Liver (tissue), 3 donors: Measurements from ENCODE around the gene CACNG6.

Experiments
- EGR1 ChIP-seq, 2 donors: IDR thresholded peaks; 2 replicates each; pipeline ENCODE4 v1.6.1; 2016 to 2018; ENCODE audit warnings: antibody characterized with exemption in 2 of 2, low read depth in 2 of 2
- JUND ChIP-seq, 2 donors: IDR thresholded peaks; 2 replicates each; pipeline ENCODE4 v1.6.1; 2016; ENCODE audit warnings: antibody characterized with exemption in 2 of 2
- NR2F2 ChIP-seq: IDR thresholded peaks from 2 replicates; pipeline ENCODE4 v1.6.1; 2016; ENCODE audit warnings: antibody characterized with exemption
- TAF1 ChIP-seq: conservative IDR thresholded peaks from 2 replicates; pipeline ENCODE4 v1.6.1; 2016; ENCODE audit warnings: antibody characterized with exemption, mild to moderate bottlenecking
- TF ChIP-seq, protein P1 (sequence below): IDR thresholded peaks from 2 replicates; pipeline ENCODE4 v1.6.1; 2016; ENCODE audit warnings: antibody characterized with exemption
- TF ChIP-seq, protein P2 (sequence below): fragments of 150-350 bp; IDR thresholded peaks from 2 replicates; pipeline ENCODE4 v1.5.1; 2017; ENCODE audit warnings: improper control_type of control experiment, low read depth, low read length; ENCODE audit not compliant: missing input control
- TF ChIP-seq, protein P3 (sequence below): IDR thresholded peaks from 2 replicates; pipeline ENCODE4 v1.6.1; 2016; ENCODE audit warnings: antibody characterized with exemption, mild to moderate bottlenecking
- TF ChIP-seq, protein P4 (sequence below): IDR thresholded peaks from 2 replicates; pipeline ENCODE4 v1.6.1; 2016; ENCODE audit warnings: antibody characterized with exemption
- donor health status: healthy.
- donor health status: healthy.

DNA sequence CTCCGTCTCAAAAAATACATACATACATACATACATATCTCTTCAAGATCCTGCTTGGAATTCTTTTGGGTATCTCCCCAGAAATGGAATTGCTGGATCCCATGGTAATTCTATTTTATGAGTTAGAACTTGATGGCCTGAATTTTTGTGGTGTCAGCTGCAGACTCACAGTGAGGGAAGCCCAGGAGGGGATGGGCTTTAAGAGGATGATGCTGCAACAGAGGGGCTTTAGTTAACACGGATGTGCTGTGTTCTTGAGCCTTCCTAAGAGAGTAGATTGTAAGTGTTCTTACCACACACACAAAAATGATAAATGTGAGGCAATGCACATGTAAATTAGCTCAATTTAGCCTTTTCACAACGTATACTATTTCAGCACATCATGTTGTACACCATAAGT is 31.8 kb downstream of the CACNG6 start:
- TF ChIP-seq, protein P1, sequence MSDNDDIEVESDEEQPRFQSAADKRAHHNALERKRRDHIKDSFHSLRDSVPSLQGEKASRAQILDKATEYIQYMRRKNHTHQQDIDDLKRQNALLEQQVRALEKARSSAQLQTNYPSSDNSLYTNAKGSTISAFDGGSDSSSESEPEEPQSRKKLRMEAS = no peak
- TF ChIP-seq, protein P2, sequence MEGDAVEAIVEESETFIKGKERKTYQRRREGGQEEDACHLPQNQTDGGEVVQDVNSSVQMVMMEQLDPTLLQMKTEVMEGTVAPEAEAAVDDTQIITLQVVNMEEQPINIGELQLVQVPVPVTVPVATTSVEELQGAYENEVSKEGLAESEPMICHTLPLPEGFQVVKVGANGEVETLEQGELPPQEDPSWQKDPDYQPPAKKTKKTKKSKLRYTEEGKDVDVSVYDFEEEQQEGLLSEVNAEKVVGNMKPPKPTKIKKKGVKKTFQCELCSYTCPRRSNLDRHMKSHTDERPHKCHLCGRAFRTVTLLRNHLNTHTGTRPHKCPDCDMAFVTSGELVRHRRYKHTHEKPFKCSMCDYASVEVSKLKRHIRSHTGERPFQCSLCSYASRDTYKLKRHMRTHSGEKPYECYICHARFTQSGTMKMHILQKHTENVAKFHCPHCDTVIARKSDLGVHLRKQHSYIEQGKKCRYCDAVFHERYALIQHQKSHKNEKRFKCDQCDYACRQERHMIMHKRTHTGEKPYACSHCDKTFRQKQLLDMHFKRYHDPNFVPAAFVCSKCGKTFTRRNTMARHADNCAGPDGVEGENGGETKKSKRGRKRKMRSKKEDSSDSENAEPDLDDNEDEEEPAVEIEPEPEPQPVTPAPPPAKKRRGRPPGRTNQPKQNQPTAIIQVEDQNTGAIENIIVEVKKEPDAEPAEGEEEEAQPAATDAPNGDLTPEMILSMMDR = no peak
- TF ChIP-seq EGR1 (IDR thresholded peaks at IDR 0.05; ENCODE audit: low read depth in 2 of 2) = no peak
- TF ChIP-seq, protein P3, sequence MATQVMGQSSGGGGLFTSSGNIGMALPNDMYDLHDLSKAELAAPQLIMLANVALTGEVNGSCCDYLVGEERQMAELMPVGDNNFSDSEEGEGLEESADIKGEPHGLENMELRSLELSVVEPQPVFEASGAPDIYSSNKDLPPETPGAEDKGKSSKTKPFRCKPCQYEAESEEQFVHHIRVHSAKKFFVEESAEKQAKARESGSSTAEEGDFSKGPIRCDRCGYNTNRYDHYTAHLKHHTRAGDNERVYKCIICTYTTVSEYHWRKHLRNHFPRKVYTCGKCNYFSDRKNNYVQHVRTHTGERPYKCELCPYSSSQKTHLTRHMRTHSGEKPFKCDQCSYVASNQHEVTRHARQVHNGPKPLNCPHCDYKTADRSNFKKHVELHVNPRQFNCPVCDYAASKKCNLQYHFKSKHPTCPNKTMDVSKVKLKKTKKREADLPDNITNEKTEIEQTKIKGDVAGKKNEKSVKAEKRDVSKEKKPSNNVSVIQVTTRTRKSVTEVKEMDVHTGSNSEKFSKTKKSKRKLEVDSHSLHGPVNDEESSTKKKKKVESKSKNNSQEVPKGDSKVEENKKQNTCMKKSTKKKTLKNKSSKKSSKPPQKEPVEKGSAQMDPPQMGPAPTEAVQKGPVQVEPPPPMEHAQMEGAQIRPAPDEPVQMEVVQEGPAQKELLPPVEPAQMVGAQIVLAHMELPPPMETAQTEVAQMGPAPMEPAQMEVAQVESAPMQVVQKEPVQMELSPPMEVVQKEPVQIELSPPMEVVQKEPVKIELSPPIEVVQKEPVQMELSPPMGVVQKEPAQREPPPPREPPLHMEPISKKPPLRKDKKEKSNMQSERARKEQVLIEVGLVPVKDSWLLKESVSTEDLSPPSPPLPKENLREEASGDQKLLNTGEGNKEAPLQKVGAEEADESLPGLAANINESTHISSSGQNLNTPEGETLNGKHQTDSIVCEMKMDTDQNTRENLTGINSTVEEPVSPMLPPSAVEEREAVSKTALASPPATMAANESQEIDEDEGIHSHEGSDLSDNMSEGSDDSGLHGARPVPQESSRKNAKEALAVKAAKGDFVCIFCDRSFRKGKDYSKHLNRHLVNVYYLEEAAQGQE = no peak
- TF ChIP-seq, protein P4, sequence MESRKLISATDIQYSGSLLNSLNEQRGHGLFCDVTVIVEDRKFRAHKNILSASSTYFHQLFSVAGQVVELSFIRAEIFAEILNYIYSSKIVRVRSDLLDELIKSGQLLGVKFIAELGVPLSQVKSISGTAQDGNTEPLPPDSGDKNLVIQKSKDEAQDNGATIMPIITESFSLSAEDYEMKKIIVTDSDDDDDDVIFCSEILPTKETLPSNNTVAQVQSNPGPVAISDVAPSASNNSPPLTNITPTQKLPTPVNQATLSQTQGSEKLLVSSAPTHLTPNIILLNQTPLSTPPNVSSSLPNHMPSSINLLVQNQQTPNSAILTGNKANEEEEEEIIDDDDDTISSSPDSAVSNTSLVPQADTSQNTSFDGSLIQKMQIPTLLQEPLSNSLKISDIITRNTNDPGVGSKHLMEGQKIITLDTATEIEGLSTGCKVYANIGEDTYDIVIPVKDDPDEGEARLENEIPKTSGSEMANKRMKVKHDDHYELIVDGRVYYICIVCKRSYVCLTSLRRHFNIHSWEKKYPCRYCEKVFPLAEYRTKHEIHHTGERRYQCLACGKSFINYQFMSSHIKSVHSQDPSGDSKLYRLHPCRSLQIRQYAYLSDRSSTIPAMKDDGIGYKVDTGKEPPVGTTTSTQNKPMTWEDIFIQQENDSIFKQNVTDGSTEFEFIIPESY = no peak
- no peak for TF ChIP-seq JUND (IDR thresholded peaks at IDR 0.05)
- TF ChIP-seq NR2F2 = no peak
- TF ChIP-seq TAF1 = no peak
